A549 (cell line): ENCODE results near the gene DHRS12. TPM values are rescaled to one million over a fixed set of nuclear protein-coding genes. Genes with fewer than 3 reads are reported as not detected.

Source experiments
- ATAC-seq, 2 experiments: fragments of 200-7000 bp in 1 of 2; fragments of >200 bp in 1 of 2; cut with Nextera tagmentation in 1 of 2; cut with Tn5 transposase in 1 of 2; 3 replicates each; pipeline versions ENCODE4 v1.8.0 to v1.9.1; 2018 to 2020; ENCODE audit warnings: mild to moderate bottlenecking in 1 of 2, moderate library complexity in 1 of 2
- CTCF ChIA-PET: fragments of 300-600 bp; sonication (Branson Sonifier 250); formaldehyde crosslinking; extraction: SDS; loops from one replicate; lab custom pipeline; 2021; ENCODE audit warnings: antibody characterized with exemption, inconsistent platforms; lab: Yijun Ruan, JAX
- POLR2A ChIA-PET: fragments of 350-600 bp; formaldehyde crosslinking; extraction: SDS; loops from one replicate; lab custom pipeline; 2021; ENCODE audit warnings: antibody characterized with exemption, inconsistent platforms; lab: Yijun Ruan, JAX
- DNase-seq, 2 experiments: peaks; one replicate each; pipeline versions ENCODE4 v3.0.0 to v3.0.0-alpha.2; 2011 to 2016; ENCODE audit warnings: low read depth in 1 of 2, low spot score in 1 of 2
- FAIRE-seq: peaks from 2 replicates; lab custom pipeline; 2011; peaks lifted over from hg19 to GRCh38; lab: Jason Lieb, UNC
- H3K27ac ChIP-seq, 2 experiments: fragments of >200 bp; sonication (Bioruptor Twin); formaldehyde crosslinking; 3 replicates each; pipeline ENCODE4 v1.5.1; 2016 to 2017
- H3K4me1 ChIP-seq: fragments of >200 bp; sonication (Bioruptor Twin); formaldehyde crosslinking; 3 replicates; pipeline ENCODE4 v1.6.1; 2016
- H3K4me2 ChIP-seq: fragments of >200 bp; sonication (Bioruptor Twin); formaldehyde crosslinking; 3 replicates; pipeline ENCODE4 v1.6.1; 2016
- H3K4me3 ChIP-seq: fragments of >200 bp; sonication (Bioruptor Twin); formaldehyde crosslinking; 3 replicates; pipeline ENCODE4 v1.5.1; 2016
- H3K9me3 ChIP-seq: fragments of >200 bp; sonication (Bioruptor Twin); formaldehyde crosslinking; 3 replicates; pipeline ENCODE4 v1.6.1; 2016
- CBX8 ChIP-seq: fragments of 200-600 bp; sonication (generic); IDR thresholded peaks from 2 replicates; pipeline ENCODE4 v1.6.1; 2016
- EHMT2 ChIP-seq: fragments of 200-600 bp; sonication (generic); IDR thresholded peaks from 2 replicates; pipeline ENCODE4 v1.6.1; 2016; ENCODE audit warnings: antibody characterized with exemption, low read depth, mild to moderate bottlenecking, moderate library complexity
- FOSB ChIP-seq: fragments of 250-450 bp; sonication (Bioruptor Pico); IDR thresholded peaks from 2 replicates; pipeline ENCODE4 v1.5.0; 2020; ENCODE audit warnings: mild to moderate bottlenecking, moderate library complexity
- FOSL2 ChIP-seq, 2 experiments: fragments of 450-650 bp in 1 of 2; fragments of >200 bp in 1 of 2; sonication (Bioruptor Twin) in 1 of 2; formaldehyde crosslinking; IDR thresholded peaks; 2 replicates each; pipeline versions ENCODE4 v1.5.0 to v1.6.1; 2016 to 2020; ENCODE audit warnings: mild to moderate bottlenecking in 1 of 2, moderate library complexity in 1 of 2
- FOXS1 ChIP-seq: fragments of 250-450 bp; sonication (Bioruptor Pico); IDR thresholded peaks from 2 replicates; pipeline ENCODE4 v1.5.0; 2020; ENCODE audit warnings: mild to moderate bottlenecking, moderate library complexity
- JUNB ChIP-seq: fragments of >200 bp; sonication (Bioruptor Twin); formaldehyde crosslinking; IDR thresholded peaks from 2 replicates; pipeline ENCODE4 v1.6.1; 2016
- KDM1A ChIP-seq: fragments of 200-600 bp; sonication (generic); IDR thresholded peaks from 2 replicates; pipeline ENCODE4 v1.6.1; 2016; ENCODE audit warnings: low read depth, mild to moderate bottlenecking
- NFE2L2 ChIP-seq: fragments of 150-350 bp; conservative IDR thresholded peaks from 2 replicates; pipeline ENCODE4 v1.6.1; 2014; ENCODE audit warnings: low read length
- PHF8 ChIP-seq: fragments of 200-600 bp; sonication (generic); IDR thresholded peaks from 2 replicates; pipeline ENCODE4 v1.6.1; 2016; ENCODE audit warnings: low read depth, mild to moderate bottlenecking, antibody characterized with exemption, moderate library complexity, borderline replicate concordance
- POLR2A ChIP-seq: IDR thresholded peaks from 2 replicates; pipeline ENCODE4 v1.6.1; 2012; ENCODE audit warnings: mild to moderate bottlenecking, low read length
- POLR2AphosphoS2 ChIP-seq: conservative IDR thresholded peaks from 2 replicates; pipeline ENCODE4 v1.6.1; 2012; ENCODE audit warnings: low read length, improper control_type of control experiment, inconsistent platforms
- SMC3 ChIP-seq: fragments of >200 bp; sonication (Bioruptor Twin); formaldehyde crosslinking; IDR thresholded peaks from 3 replicates; pipeline ENCODE4 v1.6.1; 2018; ENCODE audit warnings: inconsistent platforms
- TFCP2L1 ChIP-seq: fragments of 250-450 bp; sonication (Bioruptor Pico); IDR thresholded peaks from 2 replicates; pipeline ENCODE4 v1.5.0; 2021; ENCODE audit warnings: mild to moderate bottlenecking
- TP53 ChIP-seq: fragments of 250-450 bp; sonication (Bioruptor Pico); IDR thresholded peaks from 2 replicates; pipeline ENCODE4 v1.5.0; 2021; ENCODE audit warnings: mild to moderate bottlenecking, moderate library complexity
- ZFP36 ChIP-seq: fragments of 450-650 bp; IDR thresholded peaks from 2 replicates; pipeline ENCODE4 v1.6.1; 2014; ENCODE audit warnings: borderline replicate concordance; ENCODE audit not compliant: partially characterized antibody
- ZNF302 ChIP-seq: fragments of 250-450 bp; sonication (Bioruptor Pico); IDR thresholded peaks from 2 replicates; pipeline ENCODE4 v1.9.0; 2021; ENCODE audit warnings: inconsistent platforms, mild to moderate bottlenecking, moderate library complexity
- WGBS: methylation state at CpG from one replicate; pipeline ENCODE4 v1.1.6; 2017; ENCODE audit errors: missing lambda C conversion rate; 5-methylcytosine and 5-hydroxymethylcytosine counted together
- polyA plus RNA-seq, 4 experiments: library from polyadenylated mRNA; depleted of rRNA in 3 of 4; stranded (reverse); fragments of >200 nt; fragmentation: RNase III in 1 of 4; extraction: RNeasy Plus Mini Kit Qiagen cat#74134 plus additional on column Dnase treatment in 1 of 4; gene quantifications; 2 replicates in 3 of 4; 3 replicates in 1 of 4; pipeline ENCODE4 v1.2.3, GENCODE V29; 2011 to 2017
- TF ChIP-seq, protein P1 (sequence below): IDR thresholded peaks from 2 replicates; pipeline ENCODE4 v1.6.1; 2012
- TF ChIP-seq, protein P2 (sequence below): fragments of 200-600 bp; sonication (generic); IDR thresholded peaks from 2 replicates; pipeline ENCODE4 v1.6.1; 2016; ENCODE audit warnings: antibody characterized with exemption, mild to moderate bottlenecking, moderate library complexity
- TF ChIP-seq, protein P3 (sequence below): fragments of >200 bp; sonication (Bioruptor Twin); formaldehyde crosslinking; IDR thresholded peaks from 3 replicates; pipeline ENCODE4 v1.6.1; 2016

Gene DHRS12
- polyA plus RNA-seq, 2 of the 4 experiments (the other 2 are of a cell fraction) = 4.2 to 7.5 TPM

DNA sequence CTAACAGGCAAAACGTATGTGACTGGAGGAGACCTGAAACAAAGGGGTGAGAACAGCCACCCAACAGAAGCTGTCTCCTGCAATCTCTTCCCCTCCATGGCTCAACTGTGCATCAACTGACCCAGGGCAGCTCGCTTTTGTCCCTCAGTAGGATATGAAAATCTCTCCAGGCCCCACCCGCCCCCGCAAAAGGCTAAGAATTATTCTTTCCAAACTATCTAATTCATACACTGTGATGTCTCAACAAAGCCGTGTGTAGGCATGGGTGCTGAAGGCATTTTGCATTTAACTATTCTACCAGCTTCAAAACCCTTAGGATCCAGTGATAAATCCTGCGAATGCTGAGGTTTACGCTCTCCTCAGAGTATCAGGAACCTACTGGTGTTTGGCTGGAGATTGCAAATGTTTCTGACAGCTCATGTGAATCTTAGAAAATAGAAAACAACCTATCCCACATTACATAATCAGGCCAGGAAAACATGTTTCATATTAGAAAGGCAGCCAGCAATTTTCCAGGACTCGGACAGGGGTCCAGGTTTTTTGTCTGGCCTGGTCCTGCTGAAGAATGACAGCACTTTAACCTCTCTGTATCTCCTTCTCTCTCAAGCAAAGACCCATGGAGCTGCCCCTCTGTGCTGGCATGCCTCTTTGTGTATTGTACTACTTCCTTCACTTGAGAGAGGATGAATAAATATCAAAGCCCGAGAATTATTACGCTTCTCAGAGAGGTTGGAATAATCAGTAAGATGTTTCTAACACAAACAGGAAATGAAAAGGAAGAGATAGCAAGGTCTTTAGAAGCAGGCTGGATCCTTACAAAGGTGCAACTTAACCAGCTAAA, 17.3 kb downstream of the DHRS12 start:
- Histone ChIP-seq H3K4me1 (no peaks in the 10 kb centered on the region), H3K27ac (no peak overlapping the region), H3K9me3 (no peaks in the 10 kb centered on the region), H3K4me2 (no peak overlapping the region), H3K4me3 (no peak overlapping the region)
- ATAC-seq (no peak), DNase-seq (no peak), FAIRE-seq (no peak)
- CTCF ChIA-PET = interaction anchor here (0.6 to 6.6 kb wide), 5 partner anchors 9 to 455 kb away, joined by 3 to 33 read pairs (median 3); no protein-coding TSS in a partner anchor
- WGBS = 83% methylated on average over 10 of the region's 10 CpGs
- POLR2A ChIA-PET = interaction anchor here (1.0 kb wide), 1 partner anchor 334 kb away, joined by 3 read pairs; the partner anchor contains the start of gene INTS6
- TF ChIP-seq TP53 (CRISPR knock-in tag) (no peak), ZFP36 (no peak), POLR2AphosphoS2 (no peak), FOSL2 (IDR thresholded peaks at IDR 0.05) (no peak), FOSL2 (CRISPR knock-in tag; IDR thresholded peaks at IDR 0.05) (no peak), TFCP2L1 (CRISPR knock-in tag) (no peak), EHMT2 (no peak), CBX8 (no peak), FOSB (CRISPR knock-in tag) (no peak), POLR2A (no peak), JUNB (no peak), KDM1A (no peak), PHF8 (no peak), NFE2L2 (no peak)
- TF ChIP-seq, protein P1, sequence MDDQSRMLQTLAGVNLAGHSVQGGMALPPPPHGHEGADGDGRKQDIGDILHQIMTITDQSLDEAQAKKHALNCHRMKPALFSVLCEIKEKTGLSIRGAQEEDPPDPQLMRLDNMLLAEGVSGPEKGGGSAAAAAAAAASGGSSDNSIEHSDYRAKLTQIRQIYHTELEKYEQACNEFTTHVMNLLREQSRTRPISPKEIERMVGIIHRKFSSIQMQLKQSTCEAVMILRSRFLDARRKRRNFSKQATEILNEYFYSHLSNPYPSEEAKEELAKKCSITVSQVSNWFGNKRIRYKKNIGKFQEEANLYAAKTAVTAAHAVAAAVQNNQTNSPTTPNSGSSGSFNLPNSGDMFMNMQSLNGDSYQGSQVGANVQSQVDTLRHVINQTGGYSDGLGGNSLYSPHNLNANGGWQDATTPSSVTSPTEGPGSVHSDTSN = no peak
- TF ChIP-seq, protein P2, sequence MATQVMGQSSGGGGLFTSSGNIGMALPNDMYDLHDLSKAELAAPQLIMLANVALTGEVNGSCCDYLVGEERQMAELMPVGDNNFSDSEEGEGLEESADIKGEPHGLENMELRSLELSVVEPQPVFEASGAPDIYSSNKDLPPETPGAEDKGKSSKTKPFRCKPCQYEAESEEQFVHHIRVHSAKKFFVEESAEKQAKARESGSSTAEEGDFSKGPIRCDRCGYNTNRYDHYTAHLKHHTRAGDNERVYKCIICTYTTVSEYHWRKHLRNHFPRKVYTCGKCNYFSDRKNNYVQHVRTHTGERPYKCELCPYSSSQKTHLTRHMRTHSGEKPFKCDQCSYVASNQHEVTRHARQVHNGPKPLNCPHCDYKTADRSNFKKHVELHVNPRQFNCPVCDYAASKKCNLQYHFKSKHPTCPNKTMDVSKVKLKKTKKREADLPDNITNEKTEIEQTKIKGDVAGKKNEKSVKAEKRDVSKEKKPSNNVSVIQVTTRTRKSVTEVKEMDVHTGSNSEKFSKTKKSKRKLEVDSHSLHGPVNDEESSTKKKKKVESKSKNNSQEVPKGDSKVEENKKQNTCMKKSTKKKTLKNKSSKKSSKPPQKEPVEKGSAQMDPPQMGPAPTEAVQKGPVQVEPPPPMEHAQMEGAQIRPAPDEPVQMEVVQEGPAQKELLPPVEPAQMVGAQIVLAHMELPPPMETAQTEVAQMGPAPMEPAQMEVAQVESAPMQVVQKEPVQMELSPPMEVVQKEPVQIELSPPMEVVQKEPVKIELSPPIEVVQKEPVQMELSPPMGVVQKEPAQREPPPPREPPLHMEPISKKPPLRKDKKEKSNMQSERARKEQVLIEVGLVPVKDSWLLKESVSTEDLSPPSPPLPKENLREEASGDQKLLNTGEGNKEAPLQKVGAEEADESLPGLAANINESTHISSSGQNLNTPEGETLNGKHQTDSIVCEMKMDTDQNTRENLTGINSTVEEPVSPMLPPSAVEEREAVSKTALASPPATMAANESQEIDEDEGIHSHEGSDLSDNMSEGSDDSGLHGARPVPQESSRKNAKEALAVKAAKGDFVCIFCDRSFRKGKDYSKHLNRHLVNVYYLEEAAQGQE = no peak
- TF ChIP-seq, protein P3, sequence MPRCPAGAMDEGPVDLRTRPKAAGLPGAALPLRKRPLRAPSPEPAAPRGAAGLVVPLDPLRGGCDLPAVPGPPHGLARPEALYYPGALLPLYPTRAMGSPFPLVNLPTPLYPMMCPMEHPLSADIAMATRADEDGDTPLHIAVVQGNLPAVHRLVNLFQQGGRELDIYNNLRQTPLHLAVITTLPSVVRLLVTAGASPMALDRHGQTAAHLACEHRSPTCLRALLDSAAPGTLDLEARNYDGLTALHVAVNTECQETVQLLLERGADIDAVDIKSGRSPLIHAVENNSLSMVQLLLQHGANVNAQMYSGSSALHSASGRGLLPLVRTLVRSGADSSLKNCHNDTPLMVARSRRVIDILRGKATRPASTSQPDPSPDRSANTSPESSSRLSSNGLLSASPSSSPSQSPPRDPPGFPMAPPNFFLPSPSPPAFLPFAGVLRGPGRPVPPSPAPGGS = no peak

DNA sequence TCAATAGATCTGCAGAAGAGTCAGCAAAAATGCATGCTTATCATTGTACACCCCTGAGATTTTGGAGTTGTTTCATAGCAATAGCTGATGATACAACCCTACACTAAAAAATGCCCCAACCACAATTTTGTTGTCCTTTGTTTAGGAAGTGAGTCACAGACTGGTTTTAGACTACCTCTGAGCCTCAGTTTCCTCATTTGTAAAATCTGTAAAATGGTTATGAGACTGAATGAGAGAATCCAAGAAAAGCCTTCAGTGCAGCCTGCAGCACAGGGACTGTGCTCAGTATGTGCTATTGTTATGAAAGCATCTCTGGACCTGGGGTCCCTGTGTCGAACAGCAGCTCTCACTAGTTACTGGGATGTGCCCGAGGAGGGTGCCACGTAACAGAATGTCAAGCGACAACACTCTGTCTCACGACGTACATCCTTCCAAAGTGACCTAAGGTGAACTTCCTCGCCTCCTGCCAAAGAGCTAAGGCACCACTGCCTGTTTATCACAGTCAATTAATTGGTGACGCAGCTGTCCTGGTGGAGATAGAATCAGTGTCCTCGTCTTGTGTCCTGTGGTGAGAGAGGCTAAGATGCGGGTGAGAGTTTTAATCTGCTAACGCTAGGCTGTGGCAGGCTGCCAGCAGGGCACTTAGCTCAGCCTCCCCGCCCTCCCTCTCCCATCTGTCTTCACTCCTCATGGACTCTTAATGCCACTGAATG, 18.1 kb downstream of the DHRS12 start:
- no peak for TF ChIP-seq FOXS1
- no peak for TF ChIP-seq SMC3
- TF ChIP-seq ZNF302 (CRISPR knock-in tag) = no peak
- H3K4me2 ChIP-seq = no peak overlapping the region
- H3K27ac ChIP-seq = no peak overlapping the region
- DNase-seq = no peak
- ChIA-PET POLR2A (interaction anchor here (1.0 kb wide), 1 partner anchor 333 kb away, joined by 3 read pairs; the partner anchor contains the start of gene INTS6), CTCF (interaction anchor here (0.6 to 6.6 kb wide), 7 partner anchors 8 to 454 kb away, joined by 3 to 33 read pairs (median 3); no protein-coding TSS in a partner anchor)
- no peak for ATAC-seq
- H3K4me3 ChIP-seq = no peak overlapping the region
- FAIRE-seq = no peak
- no peaks in the 10 kb centered on the region for H3K9me3 ChIP-seq
- 87% methylated on average over 12 of the region's 12 CpGs for WGBS
- H3K4me1 ChIP-seq = no peaks in the 10 kb centered on the region
